GM10248 (cell line): Measurements from ENCODE around the gene TRAF2.
"Not testable (repeated sequence)": the region's sequence is repeated elsewhere in the genome, so short reads cannot be mapped to it uniquely, and the experiment has no call there.

ENCODE experiments used
- CTCF ChIA-PET: fragments of 300-600 bp; sonication (Branson Sonifier 250); formaldehyde crosslinking; extraction: SDS; loops from one replicate; lab custom pipeline; 2021; ENCODE audit warnings: antibody characterized with exemption; lab: Yijun Ruan, JAX
- POLR2A ChIA-PET: fragments of 350-650 bp; sonication (Branson Sonifier 250); formaldehyde crosslinking; extraction: SDS; loops from one replicate; lab custom pipeline; 2020; ENCODE audit warnings: antibody characterized with exemption; lab: Yijun Ruan, JAX
- DNase-seq: peaks from one replicate; pipeline ENCODE4 v3.0.0; 2012; ENCODE audit errors: extremely low spot score
- TF ChIP-seq, protein P1 (sequence below): IDR thresholded peaks from 2 replicates; pipeline ENCODE4 v1.5.1; 2012; ENCODE audit warnings: mild to moderate bottlenecking, low read depth; ENCODE audit errors: extremely low read depth, missing control alignments, control extremely low read depth

TRAF2 gene

GRCh38 chr9:136865041-136865767 is 21.1 kb upstream of the TRAF2 start:
- DNase-seq, result no peak
- POLR2A ChIA-PET, result interaction anchor here (1.3 kb wide), 1 partner anchor 21 kb away, joined by 4 read pairs; the partner anchor contains the start of gene TRAF2
- TF ChIP-seq, protein P1, sequence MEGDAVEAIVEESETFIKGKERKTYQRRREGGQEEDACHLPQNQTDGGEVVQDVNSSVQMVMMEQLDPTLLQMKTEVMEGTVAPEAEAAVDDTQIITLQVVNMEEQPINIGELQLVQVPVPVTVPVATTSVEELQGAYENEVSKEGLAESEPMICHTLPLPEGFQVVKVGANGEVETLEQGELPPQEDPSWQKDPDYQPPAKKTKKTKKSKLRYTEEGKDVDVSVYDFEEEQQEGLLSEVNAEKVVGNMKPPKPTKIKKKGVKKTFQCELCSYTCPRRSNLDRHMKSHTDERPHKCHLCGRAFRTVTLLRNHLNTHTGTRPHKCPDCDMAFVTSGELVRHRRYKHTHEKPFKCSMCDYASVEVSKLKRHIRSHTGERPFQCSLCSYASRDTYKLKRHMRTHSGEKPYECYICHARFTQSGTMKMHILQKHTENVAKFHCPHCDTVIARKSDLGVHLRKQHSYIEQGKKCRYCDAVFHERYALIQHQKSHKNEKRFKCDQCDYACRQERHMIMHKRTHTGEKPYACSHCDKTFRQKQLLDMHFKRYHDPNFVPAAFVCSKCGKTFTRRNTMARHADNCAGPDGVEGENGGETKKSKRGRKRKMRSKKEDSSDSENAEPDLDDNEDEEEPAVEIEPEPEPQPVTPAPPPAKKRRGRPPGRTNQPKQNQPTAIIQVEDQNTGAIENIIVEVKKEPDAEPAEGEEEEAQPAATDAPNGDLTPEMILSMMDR, result no peak
- CTCF ChIA-PET, result no interaction called here

GRCh38 chr9:136865768-136866103 is 20.6 kb upstream of the TRAF2 start:
- DNase-seq, result no peak
- CTCF ChIA-PET, result no interaction called here
- POLR2A ChIA-PET, result interaction anchor here (1.0 kb wide), 1 partner anchor 21 kb away, joined by 4 read pairs; the partner anchor contains the start of gene TRAF2
- TF ChIP-seq, protein P1, result no peak

- POLR2A ChIA-PET, DNase-seq, CTCF ChIA-PET: not testable (repeated sequence)
These were observed 19.4 kb upstream of the TRAF2 start for GRCh38 chr9:136866898-136867421.

- POLR2A ChIA-PET, result no interaction called here
These were observed 18.8 kb upstream of the TRAF2 start for GRCh38 chr9:136867480-136867879.

GRCh38 chr9:136867917-136868316 is 18.4 kb upstream of the TRAF2 start:
- ChIA-PET CTCF (no interaction called here), POLR2A (no interaction called here)
- no peak for DNase-seq
- TF ChIP-seq, protein P1, result no peak

More at GRCh38 chr9:136867480-136867879, 18.8 kb upstream of the TRAF2 start:
- TF ChIP-seq, protein P1, result no peak
- CTCF ChIA-PET, result no interaction called here
- no peak for DNase-seq

DNA sequence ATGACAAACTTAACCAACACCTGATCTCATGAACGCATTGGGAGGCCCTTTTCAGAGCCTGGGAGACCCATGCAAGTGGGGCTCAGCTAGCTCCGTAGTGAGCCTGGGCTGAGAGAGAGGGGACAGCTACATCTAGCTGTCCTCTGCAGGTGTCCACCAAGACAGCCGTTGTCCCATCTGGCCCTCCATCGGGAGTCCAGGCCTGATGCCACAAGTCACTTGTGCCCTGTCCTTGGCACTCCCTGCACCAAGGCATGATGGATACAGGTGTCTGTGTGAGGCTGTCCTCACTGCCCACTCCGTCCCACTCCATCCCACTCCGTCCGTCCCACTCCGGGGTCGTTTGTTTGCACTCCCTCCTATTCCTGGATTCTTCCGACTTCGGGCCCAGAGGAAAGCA is 17.7 kb upstream of the TRAF2 start:
- TF ChIP-seq, protein P1, result no peak
- CTCF ChIA-PET, result interaction anchor here (1.5 kb wide), 1 partner anchor 15 kb away, joined by 3 read pairs; no protein-coding TSS in a partner anchor

GRCh38 chr9:136869611-136870010 is 16.7 kb upstream of the TRAF2 start:
- DNase-seq, POLR2A ChIA-PET: not testable (repeated sequence)
- CTCF ChIA-PET, result interaction anchor here (1.1 to 2.3 kb wide), 4 partner anchors 12 to 55 kb away, joined by 3 to 10 read pairs (median 4); partner anchors contain the start of gene AJM1

More for the DNA sequence above, 17.7 kb upstream of the TRAF2 start:
- POLR2A ChIA-PET, result no interaction called here
- no peak for DNase-seq
